NCI-H2227 (cell line): ENCODE data around the gene TNFAIP1.
A peak's percentile ranks its signal among the peaks of the same experiment; 100 is the strongest.

Source experiments
- DNase-seq: peaks from one replicate; lab custom pipeline; 2025; ENCODE audit not compliant: unreplicated experiment; lab: John Stamatoyannopoulos, UW

TNFAIP1 gene

DNA sequence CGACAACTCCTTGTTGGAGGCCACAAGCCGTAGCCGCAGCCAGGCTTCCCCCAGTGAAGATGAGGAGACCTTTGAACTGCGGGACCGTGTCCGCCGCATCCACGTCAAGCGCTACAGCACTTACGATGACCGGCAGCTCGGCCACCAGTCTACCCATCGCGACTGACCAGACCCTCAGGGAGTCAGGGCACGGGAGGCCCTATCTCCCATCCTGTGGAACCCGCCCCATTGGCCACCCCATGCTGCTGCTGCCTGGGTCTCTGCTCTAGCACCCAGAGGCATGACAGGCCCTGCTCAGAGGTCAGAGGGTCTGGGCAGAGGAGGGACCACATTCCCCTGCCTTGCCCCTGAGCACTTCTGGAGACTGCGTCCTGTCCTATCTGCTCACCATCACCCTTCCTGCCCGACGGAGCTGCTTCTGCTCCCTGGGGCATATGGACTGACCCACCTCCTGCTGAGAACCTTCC is 8.9 kb downstream of the TNFAIP1 start:
- DNase-seq, result no peak

DNA sequence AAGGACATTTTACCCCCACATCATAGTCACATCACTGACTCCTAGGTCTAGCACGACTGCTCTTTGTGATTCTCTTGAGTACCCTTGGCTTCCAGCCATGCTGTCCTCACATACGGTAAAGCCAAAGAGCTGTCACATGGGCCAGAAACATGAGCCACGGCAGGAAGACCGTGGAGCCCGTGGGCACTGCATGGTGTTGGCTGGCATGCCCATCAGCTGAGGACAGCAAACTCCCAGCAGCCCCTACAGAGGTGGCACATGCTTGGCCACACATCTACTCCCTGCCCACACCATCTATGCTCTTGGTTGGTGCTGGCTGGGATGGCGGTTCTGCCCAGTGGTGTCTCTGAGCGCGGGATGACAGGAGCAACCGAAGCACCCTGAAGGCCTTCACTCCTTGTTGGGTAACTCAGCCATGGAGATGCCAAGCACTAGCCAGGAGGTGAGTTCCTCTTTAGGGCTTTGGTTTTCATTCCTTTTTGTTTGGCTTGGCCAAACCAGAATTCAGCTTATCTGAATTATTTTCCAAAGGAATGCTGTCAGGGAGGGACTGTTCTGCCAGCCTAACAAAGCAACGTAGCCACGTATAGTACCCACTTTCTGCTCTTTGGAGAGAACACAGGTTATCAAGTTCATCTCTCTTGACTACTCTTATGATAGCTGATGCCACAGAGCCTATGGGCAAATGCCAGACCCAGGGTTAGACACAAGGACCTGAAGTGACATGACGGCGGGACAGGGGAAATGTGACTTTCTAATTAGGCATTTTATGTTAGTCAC is 10.0 kb downstream of the TNFAIP1 start:
- DNase-seq, result no peak

DNA sequence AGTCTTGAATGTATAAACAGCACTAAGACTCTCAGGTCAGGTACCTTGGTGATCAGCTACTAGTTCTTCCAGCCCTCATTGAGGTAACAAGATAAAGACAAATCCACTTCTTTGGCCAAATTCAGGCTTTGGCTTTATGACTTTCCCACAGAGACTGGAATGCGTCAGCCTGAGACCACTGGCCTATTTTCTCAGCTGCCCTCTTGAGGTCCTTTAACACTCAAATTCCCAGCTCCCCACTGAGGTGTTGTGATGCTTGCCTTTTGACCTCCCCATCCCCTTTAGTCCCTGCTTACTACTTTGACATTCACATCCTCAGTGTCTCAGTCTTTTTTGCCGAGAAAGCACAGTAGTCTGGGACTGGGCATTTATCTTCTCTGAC is 10.6 kb downstream of the TNFAIP1 start:
- DNase-seq, result no peak

DNA sequence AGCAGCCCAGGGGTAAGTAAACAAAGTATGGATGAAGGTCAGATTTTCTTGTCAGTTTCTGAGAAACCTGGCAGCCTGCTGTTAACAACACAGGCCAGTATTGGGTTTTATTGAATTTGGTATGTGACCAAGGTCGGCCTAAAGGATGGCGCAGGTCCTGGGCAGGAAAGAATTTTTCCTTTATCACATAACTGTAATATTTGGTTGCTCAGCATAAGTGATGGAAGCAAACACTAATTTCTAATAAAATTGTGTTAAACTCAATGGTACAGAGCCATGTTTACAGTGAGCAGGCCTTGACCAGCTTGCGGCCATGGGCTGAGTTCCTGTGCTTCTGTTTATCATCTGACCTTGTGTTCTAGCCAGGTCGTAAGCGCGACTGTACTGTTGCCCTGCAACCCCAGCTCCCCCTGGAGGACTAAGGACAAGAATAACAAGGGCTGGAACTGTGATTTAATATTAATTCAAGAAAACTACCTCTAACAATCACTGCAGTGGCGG is 11.2 kb downstream of the TNFAIP1 start:
- DNase-seq, result no peak

DNA sequence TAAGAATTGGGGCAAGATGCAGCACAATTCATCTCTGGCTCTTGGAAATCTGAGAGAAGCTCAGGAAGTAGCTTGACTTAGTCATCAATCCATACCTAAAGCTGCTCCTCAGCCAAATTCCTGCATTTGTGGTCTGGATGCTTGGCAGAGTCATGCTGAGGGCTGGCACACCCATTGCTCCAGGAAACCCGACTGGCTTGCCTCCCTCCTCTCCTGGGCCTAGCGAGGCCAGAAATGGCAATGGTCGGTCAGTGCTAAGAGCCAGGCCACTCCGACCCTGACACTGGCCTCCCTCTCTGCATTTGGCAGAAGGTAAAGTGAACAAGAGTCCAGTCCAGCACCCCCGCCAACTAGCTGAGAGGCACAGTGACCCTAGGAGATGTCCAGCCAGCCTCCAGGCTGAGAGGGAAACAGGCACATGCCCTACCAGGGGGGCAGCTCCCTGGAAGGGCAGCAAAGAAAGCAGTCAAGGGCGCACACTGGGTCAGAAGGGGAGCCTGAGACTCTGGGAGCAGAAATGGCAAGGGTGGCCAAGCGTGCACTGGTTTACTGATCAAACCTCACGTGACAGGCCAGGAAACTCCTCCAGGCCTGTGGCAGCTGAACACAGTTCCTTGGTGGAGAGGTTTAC is 11.8 kb downstream of the TNFAIP1 start:
- no peak for DNase-seq

DNA sequence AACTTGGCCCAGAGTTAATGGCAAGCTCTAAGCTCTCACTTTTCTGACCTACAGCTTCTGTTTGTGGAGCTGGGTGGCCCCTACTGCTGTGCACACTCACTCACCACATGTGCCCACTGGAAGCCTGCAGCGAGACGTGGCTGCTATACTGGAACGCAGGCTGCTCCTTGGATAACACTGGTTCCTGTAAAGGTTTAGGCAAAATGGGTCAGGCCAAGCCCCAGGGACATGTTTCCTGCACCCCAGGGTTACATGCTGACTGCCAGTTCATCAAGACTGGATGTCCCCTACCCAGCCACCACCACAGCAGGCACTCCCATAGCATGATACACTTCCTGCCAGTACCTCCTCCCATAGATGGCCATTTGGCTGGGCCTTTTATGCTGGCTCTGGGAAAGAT is 13.4 kb downstream of the TNFAIP1 start:
- no peak for DNase-seq

DNA sequence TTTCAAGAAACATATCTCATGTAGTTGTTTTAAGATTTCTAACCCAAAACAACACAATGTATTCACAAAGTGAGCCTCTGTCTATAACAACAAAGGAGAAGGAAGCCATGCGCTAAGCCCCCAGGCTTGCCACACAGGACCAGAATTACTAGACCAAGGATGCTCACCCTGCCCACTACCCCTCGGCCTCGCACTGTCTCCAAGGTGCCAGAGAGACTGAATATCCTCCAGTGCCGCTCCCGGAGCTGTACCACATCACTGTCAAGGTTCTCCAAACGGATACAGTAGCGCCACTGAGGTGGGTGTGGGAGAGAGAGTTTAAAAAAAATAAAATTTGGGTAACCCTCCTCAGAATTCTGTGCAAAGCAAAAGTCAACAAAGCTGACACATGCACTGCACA is 14.7 kb downstream of the TNFAIP1 start:
- no peak for DNase-seq

DNA sequence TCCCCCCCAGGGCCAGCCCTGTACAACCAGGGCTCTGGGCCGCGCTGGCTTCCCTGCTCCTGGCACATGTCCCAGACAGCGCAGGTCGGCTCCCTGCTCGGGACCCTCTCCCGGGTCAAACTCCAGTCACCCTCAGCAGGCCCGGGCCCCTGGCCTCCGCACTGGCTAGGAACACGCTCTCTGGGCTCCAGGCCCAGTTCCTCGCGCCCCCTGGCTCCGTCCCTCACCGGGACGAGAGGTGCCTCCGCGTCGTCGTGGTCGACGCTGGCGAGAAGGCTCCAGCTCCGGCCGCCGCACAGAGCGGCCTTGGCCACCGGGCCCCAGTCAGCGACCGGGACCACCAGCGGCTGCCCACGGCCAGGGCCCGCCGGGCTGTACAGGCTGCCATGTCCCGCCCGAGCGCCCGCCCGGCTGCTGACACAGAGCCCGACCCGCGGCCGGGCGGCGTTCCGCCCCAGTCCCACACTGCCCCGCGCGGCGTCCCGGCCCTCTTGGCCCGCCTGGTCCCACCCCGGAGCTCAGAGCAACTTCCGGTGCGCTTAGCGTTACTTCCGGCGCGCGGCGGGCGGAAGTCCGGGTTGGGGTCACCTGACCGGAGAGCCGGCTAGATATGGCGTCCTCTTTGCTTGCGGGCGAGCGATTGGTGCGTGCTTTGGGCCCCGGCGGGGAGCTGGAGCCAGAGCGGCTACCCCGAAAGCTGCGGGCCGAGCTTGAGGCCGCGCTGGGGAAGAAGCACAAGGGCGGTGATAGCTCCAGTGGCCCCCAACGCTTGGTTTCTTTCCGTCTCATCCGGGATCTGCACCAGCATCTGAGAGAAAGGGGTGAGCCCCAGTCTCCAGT is 21.7 kb downstream of the TNFAIP1 start, which contains the start of gene POLDIP2:
Gene POLDIP2 (minus strand): TSS at position 467 of the 840 bp plus-strand sequence. CDS start 79 bp downstream, at position 388.
- peak; percentile 94 for DNase-seq

DNA sequence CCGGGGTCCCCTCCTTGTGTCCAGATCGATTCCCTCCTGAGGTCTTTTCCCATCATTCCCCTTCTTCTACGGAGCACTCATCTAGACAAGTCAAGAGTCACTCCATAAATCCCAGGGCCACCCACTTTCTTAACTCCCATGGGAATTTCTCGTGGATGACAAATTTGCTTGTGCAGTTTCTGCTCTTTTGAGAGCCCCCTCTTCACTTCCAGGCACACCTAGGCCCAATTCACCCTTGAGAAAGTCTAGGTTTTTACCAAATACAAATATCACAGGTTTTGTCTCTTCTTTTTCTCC is 22.3 kb downstream of the TNFAIP1 start:
- DNase-seq, result no peak

DNA sequence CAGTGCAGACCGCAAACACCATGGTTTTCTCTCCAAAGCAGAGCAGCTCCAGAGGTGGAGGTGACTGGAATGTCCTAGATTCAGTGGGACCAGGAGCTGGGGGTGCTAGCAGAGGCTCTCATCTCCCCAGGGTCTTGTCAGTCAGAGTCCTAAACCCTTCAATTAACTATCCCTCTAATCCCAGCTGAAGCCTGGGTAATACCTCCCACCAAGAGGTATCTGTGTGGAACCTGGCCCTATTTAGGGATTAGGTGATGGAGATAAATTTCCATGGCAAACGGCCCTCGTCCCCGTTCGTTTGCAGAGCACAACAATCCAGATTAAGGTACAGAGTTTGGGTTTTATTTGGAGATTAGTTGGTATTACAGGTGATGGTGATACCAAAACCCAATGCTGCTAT is 27.6 kb downstream of the TNFAIP1 start:
- DNase-seq, result no peak

DNA sequence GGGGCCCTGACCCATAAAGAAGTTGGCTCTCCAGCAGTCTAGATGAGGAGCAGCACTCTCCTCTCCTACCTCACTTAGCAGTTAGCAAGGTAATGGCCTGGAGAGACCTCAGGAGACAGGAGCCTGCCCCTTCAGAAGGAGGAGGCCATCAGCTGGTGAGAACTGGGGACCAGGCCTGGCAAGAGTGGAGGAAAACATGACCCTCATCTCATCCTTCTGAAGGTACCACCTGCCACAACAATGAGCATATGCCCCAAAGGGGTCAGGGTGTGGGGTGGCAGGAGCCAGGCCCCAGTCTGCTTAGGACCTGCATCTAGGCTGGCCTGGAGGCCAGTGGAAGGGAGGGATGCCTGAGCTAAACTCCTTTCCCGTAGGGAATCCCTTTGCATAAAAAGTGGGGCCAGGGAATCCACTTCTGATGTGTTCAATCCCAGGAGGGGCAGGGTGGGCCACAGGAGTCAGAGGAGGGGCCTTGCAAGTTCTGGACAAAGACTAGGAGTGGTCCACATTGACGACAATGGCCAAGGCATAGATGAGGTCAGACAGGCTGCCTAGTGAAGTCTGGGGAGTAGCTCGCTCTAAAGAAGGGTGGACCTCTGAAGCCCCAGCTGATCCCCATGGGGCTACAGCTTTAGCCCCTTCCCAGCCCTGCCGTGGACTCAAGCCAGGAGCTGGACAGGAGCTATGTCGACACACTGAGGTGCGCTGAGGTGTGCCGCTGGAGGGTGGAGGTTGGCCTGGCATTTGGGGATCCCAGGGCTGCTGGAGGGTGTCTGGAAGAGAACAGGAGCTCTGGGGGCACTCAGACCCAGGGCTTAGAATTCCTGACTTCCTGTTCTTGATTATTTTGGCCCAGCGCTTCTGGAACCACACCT is 28.5 kb downstream of the TNFAIP1 start:
- no peak for DNase-seq

DNA sequence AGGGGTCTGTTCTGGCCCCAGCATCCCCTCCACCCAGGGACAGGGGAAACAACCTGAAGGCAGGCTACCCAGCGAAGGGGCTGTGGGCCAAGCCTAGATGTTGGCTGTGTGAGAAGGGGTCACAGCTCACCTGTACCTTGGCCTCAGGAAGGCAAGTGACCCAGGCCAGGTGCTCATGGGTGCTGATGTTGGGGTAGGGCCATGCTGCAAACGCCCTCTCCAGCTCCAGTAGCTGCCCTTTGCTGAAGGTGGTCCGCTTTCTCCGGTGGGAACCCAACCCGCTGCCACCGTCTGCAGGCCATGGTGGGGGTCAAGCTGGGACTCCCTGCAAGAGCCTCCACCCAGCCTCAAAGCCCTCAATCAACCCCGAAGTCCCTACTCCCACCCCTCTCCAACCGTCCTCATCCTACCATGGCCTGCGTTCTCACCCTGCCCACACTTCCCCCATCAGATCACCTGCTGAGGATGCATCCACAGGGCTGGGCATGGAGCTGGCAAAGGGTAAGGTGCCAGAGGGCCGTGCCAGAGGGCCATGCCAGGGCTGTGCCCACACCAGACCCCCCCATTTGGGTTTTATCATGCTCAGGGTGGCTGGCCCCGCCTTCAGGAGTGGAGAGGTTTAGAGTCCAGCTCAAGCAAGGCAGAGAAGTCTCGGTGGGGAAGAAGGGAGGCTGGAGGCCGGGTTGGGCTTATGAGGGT is 29.3 kb downstream of the TNFAIP1 start, which contains the start of gene SEBOX:
Gene SEBOX (minus strand): TSS at position 535 of the 699 bp plus-strand sequence. CDS start 48 bp downstream, at position 487.
- no peak for DNase-seq

DNA sequence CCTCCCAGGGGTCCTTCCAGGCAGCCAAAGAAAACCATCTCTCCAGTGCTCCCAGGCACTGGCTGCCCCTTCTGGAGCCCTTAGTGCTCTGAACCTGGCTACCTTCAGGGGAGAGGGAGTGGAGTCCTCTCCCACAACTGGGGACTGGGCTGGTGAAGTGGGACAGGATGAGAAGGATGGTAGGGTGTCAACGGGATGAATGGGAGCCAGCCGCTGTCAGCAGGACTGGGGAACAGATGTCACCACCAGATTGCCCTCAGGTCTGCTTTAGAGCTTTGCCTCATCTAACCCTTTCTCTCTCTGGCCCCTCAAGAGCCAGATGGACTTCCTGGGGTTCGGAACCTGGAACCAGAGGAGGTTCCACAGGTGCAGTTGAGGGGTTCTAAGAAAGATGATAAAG is 29.9 kb downstream of the TNFAIP1 start:
- no peak for DNase-seq

DNA sequence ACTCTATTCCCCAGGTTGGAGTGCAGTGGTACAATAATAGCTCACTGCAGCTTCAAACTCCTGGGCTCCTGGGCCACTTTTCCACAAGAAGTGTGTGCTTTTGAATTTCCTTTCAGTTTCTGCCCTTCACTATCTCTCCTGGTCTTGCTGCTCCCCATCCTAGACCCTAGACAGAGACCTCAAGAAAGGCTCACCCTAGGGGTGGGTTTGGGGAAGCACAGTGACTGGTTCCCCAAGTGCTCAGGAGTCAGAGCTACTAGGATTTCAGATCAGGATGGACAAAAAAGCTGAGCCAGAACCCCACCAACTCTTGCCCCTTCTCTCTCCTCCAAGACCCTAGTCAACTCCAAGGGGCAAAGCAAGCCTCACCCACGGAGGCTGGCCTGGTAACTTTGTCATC is 31.0 kb downstream of the TNFAIP1 start:
- DNase-seq, result no peak

DNA sequence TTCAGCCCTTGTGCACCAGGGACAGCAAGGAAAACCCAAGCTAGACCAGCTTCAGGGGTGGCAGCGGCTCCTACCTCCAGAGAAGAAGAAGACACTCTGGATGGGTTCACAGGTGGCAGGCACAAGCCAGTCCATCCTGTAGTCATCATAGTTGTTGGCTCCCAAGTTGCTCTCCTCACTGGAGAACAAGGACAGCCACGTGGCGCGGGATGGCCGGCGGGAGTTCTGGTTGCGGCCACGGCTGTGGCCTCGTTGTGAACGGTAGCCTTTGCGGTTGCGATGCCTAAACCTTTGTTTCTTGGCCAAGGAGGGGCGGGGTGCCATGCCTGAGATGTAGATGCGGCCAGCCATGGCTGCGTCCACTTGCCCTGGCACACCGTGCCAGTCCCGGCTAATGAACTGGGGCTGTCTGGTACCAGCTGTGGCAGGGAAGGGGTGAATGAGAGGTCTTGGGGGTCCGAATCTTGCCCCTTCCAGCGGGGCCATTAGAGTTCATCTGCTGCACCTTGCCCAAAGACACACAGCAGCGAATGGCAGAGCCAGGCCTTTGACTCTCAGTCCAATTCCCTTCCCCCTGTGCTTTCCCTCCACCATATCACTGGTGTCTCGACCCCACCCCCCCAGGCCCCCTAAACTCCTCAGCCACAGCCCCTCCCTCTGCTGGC is 32.2 kb downstream of the TNFAIP1 start:
- DNase-seq, result no peak

DNA sequence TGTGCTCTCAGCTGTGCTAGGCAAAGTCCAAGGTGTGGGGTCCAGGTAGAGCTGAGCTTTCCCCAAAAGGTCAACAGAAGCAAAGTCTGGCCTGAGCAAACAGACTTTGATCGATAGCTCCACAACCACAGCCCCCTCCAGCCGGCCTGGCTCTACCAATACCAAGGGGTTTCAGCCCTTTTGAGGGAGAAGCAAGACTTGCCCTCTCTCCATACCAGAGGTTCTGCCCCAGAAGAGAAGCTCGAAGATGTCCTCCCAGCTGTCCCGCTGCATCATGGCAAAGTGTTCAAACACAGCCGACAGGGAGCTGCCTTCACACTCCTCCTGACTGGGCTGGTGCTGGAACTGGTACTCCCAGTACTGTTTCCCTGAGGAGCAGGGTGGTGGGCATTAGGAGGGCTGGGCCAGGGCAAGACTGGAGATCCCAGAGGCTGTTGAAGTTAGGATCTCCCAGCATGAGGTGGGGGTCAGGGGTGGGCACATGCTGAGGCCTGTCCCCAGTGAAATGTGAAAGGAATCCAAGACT is 32.8 kb downstream of the TNFAIP1 start:
- DNase-seq, result no peak

DNA sequence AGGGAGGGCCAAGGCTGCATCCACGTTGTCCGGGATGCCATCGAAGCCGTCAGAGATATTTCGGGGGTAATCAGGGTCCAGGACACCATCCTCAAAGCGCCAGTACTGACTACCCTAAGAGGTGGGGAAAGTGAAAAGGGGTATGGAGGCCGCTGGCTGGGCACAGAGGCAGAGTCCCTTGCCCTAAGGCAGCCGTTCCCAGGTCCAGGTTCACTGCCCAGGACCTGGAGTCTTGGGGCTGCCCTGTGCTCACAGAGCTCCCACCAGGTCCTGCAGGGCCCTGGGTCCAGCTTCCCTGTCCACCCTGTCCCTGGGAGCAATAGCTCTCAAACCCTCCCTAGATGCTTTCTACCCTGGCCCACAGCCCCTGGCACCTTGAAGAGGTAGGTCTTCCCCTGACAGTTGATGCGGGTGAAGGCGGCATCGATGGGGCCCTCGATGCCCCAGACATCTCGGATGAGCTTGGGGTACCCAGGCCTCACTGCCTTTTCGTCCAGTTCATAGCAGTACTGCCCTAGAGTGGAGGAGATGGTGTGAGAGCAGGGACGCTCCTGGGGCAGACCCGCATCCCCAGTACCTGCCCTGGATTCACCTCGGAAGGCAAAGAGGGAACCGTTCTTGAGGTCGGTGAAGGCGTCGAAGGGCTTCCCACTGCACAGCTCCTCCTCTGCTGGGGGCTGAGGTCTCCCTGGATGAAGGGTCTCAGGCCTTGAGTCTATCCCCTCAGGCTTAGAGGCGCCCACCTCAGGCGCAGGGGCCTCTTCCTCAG is 33.5 kb downstream of the TNFAIP1 start:
- DNase-seq, result no peak

DNA sequence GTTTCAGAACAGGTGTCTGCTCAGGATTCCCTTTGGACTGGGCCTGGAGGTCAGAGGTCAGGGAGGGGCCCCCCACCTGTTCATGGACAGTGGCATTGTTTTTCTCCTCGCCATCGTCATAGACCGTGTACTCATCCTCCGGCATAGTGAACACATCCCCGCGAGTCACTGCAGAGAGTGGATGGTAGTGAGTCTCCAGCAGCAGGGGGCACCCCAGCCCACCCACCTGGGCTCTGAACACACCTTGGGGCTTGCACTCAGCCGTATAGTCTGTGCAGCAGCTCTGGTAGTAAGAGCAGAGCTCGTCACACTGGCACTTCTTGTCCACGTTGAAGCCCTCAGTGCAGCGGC is 34.1 kb downstream of the TNFAIP1 start:
- DNase-seq, result no peak
